ENCODE measurements around the gene PIGH. TPM values are rescaled to one million over a fixed set of nuclear protein-coding genes. Genes with fewer than 3 reads are reported as not detected.

The PIGH gene
- total RNA-seq = 10 to 100 TPM; 17.9 to 18.0 TPM
- polyA plus RNA-seq = 10 to 100 TPM; 16.3 to 35.7 TPM
- long read RNA-seq, donor 1, transcript PIGH-201 (4 exons, 1,420 nt) = major isoform, 45 of 61 reads
- long read RNA-seq, donor 1, partial matches to known transcripts = 3 of 61 reads
- long read RNA-seq, donor 1, other reads (novel, unspliced or antisense) = 8 of 61 reads
- long read RNA-seq, donor 2, transcript PIGH-201 (4 exons, 1,420 nt) = major isoform, 11 of 21 reads
- long read RNA-seq, donor 2, partial matches to known transcripts = 3 of 21 reads
- long read RNA-seq, donor 2, other reads (novel, unspliced or antisense) = 3 of 21 reads

DNA sequence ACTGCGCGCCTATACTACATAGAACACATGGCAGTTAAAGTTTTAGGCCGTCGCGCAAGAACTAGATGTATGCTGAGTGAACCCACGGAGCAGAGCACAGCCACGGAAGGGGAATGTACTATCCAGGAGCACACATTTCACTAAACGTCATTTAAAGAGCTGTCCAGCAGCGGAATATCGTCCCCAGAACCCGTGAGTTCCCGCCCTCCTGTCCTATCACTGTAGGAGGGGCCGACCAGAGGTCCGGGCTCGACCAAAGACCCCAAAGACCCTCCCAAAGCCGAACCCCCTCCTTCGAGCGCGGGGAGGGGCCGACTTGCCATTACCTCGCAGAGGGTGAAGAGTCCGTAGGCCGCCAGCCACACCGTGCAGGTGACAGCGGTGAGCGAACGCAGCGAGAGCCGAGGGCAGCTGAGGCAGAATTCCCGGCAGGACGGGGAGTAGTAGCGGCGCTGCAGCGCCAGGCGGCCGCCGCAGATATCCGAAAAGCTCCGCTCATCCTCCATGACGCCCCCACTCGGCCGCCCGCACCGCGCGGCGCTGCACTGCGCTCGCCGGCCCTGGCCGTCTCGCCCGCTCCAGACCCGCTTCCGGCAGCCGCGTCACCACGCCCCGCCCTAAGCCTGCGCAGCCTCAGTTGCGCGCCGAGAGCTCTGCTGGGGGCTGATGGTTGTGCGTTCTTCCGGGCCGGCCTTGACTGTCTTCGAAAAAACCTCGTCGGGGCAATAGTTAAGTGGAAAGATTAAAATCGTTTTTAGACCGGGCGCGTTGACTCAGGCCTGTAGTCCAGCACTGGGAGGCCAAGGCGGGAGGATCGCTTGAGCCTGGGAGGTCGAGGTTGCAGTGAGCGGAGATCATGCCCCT, at the start of gene PIGH:
TSS of gene PIGH (minus strand) at position 571 of the 864 bp plus-strand sequence. CDS start at position 506, 65 bp downstream.
- intact Hi-C loops (cut with DNase I) = loop anchor here in 1 of 2 donors (5.0 kb wide), 1 partner anchor 97 kb away; the partner anchor contains the start of gene RDH11
- Histone ChIP-seq H3K4me3 (ENCODE audit: low read length in 2 of 2) (peak within 1 kb of the TSS; percentile 77), H3K9me3 (ENCODE audit: control insufficient read depth, low read length) (no peaks in the 10 kb centered on the region), H3K4me1 (ENCODE audit: control insufficient read depth in 1 of 2, insufficient read depth in 2 of 2, low read length in 2 of 2) (no peaks in the 10 kb centered on the region), H3K27me3 (ENCODE audit: control insufficient read depth in 1 of 2, insufficient read depth in 2 of 2, low read length in 1 of 2) (peaks cover 0 to 3% of the 10 kb centered on the region in 2 donors), H3K36me3 (ENCODE audit: control insufficient read depth in 1 of 2, insufficient read depth in 2 of 2, low read length in 1 of 2) (no peaks in the 10 kb centered on the region), H3K27ac (ENCODE audit: low read depth in 1 of 2, low read length in 2 of 2) (peak within 1 kb of the TSS; percentile 1 to 92)
- ATAC-seq (ENCODE audit: low FRiP score) (peak; percentile 98), DNase-seq (peak; percentile 93 to 97)
- WGBS, 2 donors = 3% methylated on average over 69 to 77 of the region's 77 CpGs

DNA sequence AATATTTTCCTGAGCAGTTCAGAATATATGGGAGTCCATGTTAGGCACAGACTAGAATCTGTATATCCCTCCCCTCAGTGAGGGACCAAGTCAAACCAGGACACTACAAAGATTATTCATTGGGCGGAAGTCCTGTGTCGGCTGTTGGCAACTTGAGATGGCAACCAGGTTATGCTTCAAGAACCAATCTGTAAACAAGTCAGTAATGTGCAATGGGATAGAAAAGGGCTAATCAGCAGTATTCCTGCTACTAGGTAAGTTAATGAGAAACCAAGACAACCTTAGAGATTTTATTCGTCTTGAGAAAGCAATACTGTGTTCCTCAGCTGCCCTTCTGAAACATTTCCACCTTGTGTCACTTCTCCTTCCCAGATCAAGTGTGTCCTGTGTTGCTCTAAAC, 46.1 kb upstream of the PIGH start:
- Histone ChIP-seq H3K27me3 (ENCODE audit: control insufficient read depth in 1 of 2, insufficient read depth in 2 of 2, low read length in 1 of 2) (no peaks in the 10 kb centered on the region), H3K36me3 (ENCODE audit: control insufficient read depth in 1 of 2, insufficient read depth in 2 of 2, low read length in 1 of 2) (peaks cover 14 to 16% of the 10 kb centered on the region in 2 donors), H3K9me3 (ENCODE audit: control insufficient read depth, low read length) (no peaks in the 10 kb centered on the region), H3K4me1 (ENCODE audit: control insufficient read depth in 1 of 2, insufficient read depth in 2 of 2, low read length in 2 of 2) (peaks cover 0 to 2% of the 10 kb centered on the region in 2 donors), H3K4me3 (ENCODE audit: low read length in 2 of 2) (no peak overlapping the region), H3K27ac (ENCODE audit: low read depth in 1 of 2, low read length in 2 of 2) (no peak overlapping the region)
- WGBS, 2 donors = 91 to 92% methylated on average over 3 of the region's 3 CpGs
- intact Hi-C loops (cut with DNase I) = no loop called here
- DNase-seq = no peak
- no peak for ATAC-seq (ENCODE audit: low FRiP score)

DNA sequence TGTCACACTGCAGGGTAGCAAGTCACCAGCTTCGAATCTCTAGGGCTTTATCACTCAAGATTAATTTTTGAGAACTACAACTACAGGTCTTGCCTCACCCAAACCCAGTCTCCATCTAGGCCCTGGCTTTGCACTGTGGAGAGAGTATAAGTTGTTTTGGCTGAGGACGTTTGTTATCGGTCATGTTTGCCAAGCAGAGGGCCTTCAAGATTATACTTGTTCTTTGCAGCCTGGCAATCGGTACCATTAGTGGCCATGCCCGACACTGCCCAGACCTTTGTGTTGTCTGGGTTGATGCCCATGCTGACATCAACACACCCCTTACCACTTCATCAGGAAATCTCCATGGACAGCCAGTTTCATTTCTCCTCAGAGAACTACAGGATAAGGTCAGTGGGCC, 45.3 kb upstream of the PIGH start:
- intact Hi-C loops (cut with DNase I) = no loop called here
- peaks cover 10 to 15% of the 10 kb centered on the region in 2 donors for H3K36me3 ChIP-seq (ENCODE audit: control insufficient read depth in 1 of 2, insufficient read depth in 2 of 2, low read length in 1 of 2)
- H3K4me1 ChIP-seq (ENCODE audit: control insufficient read depth in 1 of 2, insufficient read depth in 2 of 2, low read length in 2 of 2) = peaks cover 0 to 2% of the 10 kb centered on the region in 2 donors
- ATAC-seq (ENCODE audit: low FRiP score) (no peak), DNase-seq (no peak)
- WGBS, 2 donors = 9 to 12% methylated on average over 5 of the region's 5 CpGs
- no peaks in the 10 kb centered on the region for H3K27me3 ChIP-seq (ENCODE audit: control insufficient read depth in 1 of 2, insufficient read depth in 2 of 2, low read length in 1 of 2)
- H3K4me3 ChIP-seq (ENCODE audit: low read length in 2 of 2) = no peak overlapping the region
- H3K27ac ChIP-seq (ENCODE audit: low read depth in 1 of 2, low read length in 2 of 2) = no peak overlapping the region
- no peaks in the 10 kb centered on the region for H3K9me3 ChIP-seq (ENCODE audit: control insufficient read depth, low read length)

- Histone ChIP-seq H3K4me3 (ENCODE audit: low read length in 2 of 2) (no peak overlapping the region), H3K4me1 (ENCODE audit: control insufficient read depth in 1 of 2, insufficient read depth in 2 of 2, low read length in 2 of 2) (peaks cover 0 to 2% of the 10 kb centered on the region in 2 donors), H3K27me3 (ENCODE audit: control insufficient read depth in 1 of 2, insufficient read depth in 2 of 2, low read length in 1 of 2) (no peaks in the 10 kb centered on the region), H3K27ac (ENCODE audit: low read depth in 1 of 2, low read length in 2 of 2) (no peak overlapping the region), H3K36me3 (ENCODE audit: control insufficient read depth in 1 of 2, insufficient read depth in 2 of 2, low read length in 1 of 2) (peaks cover 7 to 11% of the 10 kb centered on the region in 2 donors), H3K9me3 (ENCODE audit: control insufficient read depth, low read length) (no peaks in the 10 kb centered on the region)
- WGBS, 2 donors = 41 to 49% methylated on average over 2 of the region's 2 CpGs
- ATAC-seq (ENCODE audit: low FRiP score) (no peak), DNase-seq (no peak)
- intact Hi-C loops (cut with DNase I) = no loop called here
Measured at GRCh38 chr14:67644428-67644827, 44.4 kb upstream of the PIGH start.

DNA sequence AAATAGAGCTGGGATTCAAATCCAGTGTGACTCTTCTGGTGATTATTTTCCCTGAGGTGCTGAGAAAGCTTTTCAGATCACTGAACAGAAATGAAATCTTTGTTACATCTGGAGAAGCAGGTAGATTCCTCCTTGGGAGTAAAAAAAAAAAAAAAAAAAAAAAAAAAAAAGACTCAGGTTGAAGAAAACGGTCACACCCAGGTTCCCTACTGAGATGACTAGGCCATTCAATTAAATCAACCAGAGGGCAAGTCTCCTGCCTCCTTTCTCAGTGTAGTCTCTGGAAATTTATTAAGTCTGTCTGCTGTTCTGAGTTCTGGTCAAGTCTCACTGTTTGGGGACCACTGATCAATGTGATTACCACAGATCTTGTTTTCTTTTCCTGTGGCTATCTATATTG, 43.6 kb upstream of the PIGH start:
- H3K27ac ChIP-seq (ENCODE audit: low read depth in 1 of 2, low read length in 2 of 2) = no peak overlapping the region
- intact Hi-C loops (cut with DNase I) = no loop called here
- H3K4me1 ChIP-seq (ENCODE audit: control insufficient read depth in 1 of 2, insufficient read depth in 2 of 2, low read length in 2 of 2) = peaks cover 0 to 2% of the 10 kb centered on the region in 2 donors

GRCh38 chr14:67641902-67642749, 42.1 kb upstream of the PIGH start:
- ATAC-seq (ENCODE audit: low FRiP score) (no peak), DNase-seq (no peak)
- intact Hi-C loops (cut with DNase I) = no loop called here
- H3K27me3 ChIP-seq (ENCODE audit: control insufficient read depth in 1 of 2, insufficient read depth in 2 of 2, low read length in 1 of 2) = no peaks in the 10 kb centered on the region
- peaks cover 0 to 2% of the 10 kb centered on the region in 2 donors for H3K4me1 ChIP-seq (ENCODE audit: control insufficient read depth in 1 of 2, insufficient read depth in 2 of 2, low read length in 2 of 2)
- WGBS, 2 donors = 79 to 95% methylated on average over 5 of the region's 5 CpGs
- H3K9me3 ChIP-seq (ENCODE audit: control insufficient read depth, low read length) = no peaks in the 10 kb centered on the region
- H3K4me3 ChIP-seq (ENCODE audit: low read length in 2 of 2) = no peak overlapping the region
- no peak overlapping the region for H3K27ac ChIP-seq (ENCODE audit: low read depth in 1 of 2, low read length in 2 of 2)
- H3K36me3 ChIP-seq (ENCODE audit: control insufficient read depth in 1 of 2, insufficient read depth in 2 of 2, low read length in 1 of 2) = peaks cover 4 to 7% of the 10 kb centered on the region in 2 donors

More for the DNA sequence above, 43.6 kb upstream of the PIGH start:
- Histone ChIP-seq H3K9me3 (ENCODE audit: control insufficient read depth, low read length) (no peaks in the 10 kb centered on the region), H3K36me3 (ENCODE audit: control insufficient read depth in 1 of 2, insufficient read depth in 2 of 2, low read length in 1 of 2) (peaks cover 7 to 9% of the 10 kb centered on the region in 2 donors), H3K27me3 (ENCODE audit: control insufficient read depth in 1 of 2, insufficient read depth in 2 of 2, low read length in 1 of 2) (no peaks in the 10 kb centered on the region), H3K4me3 (ENCODE audit: low read length in 2 of 2) (no peak overlapping the region)
- WGBS, 2 donors = 70 to 81% methylated on average over 1 of the region's 1 CpG
- no peak for ATAC-seq (ENCODE audit: low FRiP score)
- no peak for DNase-seq

- peaks cover 0 to 2% of the 10 kb centered on the region in 2 donors for H3K4me1 ChIP-seq (ENCODE audit: control insufficient read depth in 1 of 2, insufficient read depth in 2 of 2, low read length in 2 of 2)
- no peak overlapping the region for H3K27ac ChIP-seq (ENCODE audit: low read depth in 1 of 2, low read length in 2 of 2)
- no peaks in the 10 kb centered on the region for H3K27me3 ChIP-seq (ENCODE audit: control insufficient read depth in 1 of 2, insufficient read depth in 2 of 2, low read length in 1 of 2)
- intact Hi-C loops (cut with DNase I) = no loop called here
- ATAC-seq (ENCODE audit: low FRiP score) = no peak
- WGBS, 2 donors = 91 to 97% methylated on average over 1 of the region's 1 CpG
- no peak for DNase-seq
- no peaks in the 10 kb centered on the region for H3K9me3 ChIP-seq (ENCODE audit: control insufficient read depth, low read length)
- peaks cover 0 to 7% of the 10 kb centered on the region in 2 donors for H3K36me3 ChIP-seq (ENCODE audit: control insufficient read depth in 1 of 2, insufficient read depth in 2 of 2, low read length in 1 of 2)
- no peak overlapping the region for H3K4me3 ChIP-seq (ENCODE audit: low read length in 2 of 2)
Measured at GRCh38 chr14:67641480-67641879, 41.4 kb upstream of the PIGH start.

GRCh38 chr14:67638642-67639041, 38.6 kb upstream of the PIGH start:
- ATAC-seq (ENCODE audit: low FRiP score) (no peak), DNase-seq (no peak)
- whole genome bisulfite sequencing, 2 donors = 68 to 82% methylated on average over 3 of the region's 3 CpGs
- intact Hi-C loops (cut with DNase I) = no loop called here
- H3K9me3 ChIP-seq (ENCODE audit: control insufficient read depth, low read length) = no peaks in the 10 kb centered on the region
- no peaks in the 10 kb centered on the region for H3K27me3 ChIP-seq (ENCODE audit: control insufficient read depth in 1 of 2, insufficient read depth in 2 of 2, low read length in 1 of 2)
- H3K36me3 ChIP-seq (ENCODE audit: control insufficient read depth in 1 of 2, insufficient read depth in 2 of 2, low read length in 1 of 2) = peaks cover 0 to 3% of the 10 kb centered on the region in 2 donors
- H3K4me3 ChIP-seq (ENCODE audit: low read length in 2 of 2) = no peak overlapping the region
- H3K4me1 ChIP-seq (ENCODE audit: control insufficient read depth in 1 of 2, insufficient read depth in 2 of 2, low read length in 2 of 2) = no peaks in the 10 kb centered on the region
- H3K27ac ChIP-seq (ENCODE audit: low read depth in 1 of 2, low read length in 2 of 2) = no peak overlapping the region
